Astrocyte (in vitro differentiated cells and primary cell): ENCODE measurements around the gene ZNF408.
"Not testable (repeated sequence)": the region's sequence is repeated elsewhere in the genome, so short reads cannot be mapped to it uniquely, and the experiment has no call there.

Experiments
- EZH2 ChIP-seq: IDR thresholded peaks from 2 replicates; pipeline ENCODE4 v1.6.1; 2012; ENCODE audit warnings: mild to moderate bottlenecking, low read length, inconsistent platforms; ENCODE audit not compliant: insufficient read depth
- TF ChIP-seq, protein P1 (sequence below): IDR thresholded peaks from 2 replicates; pipeline ENCODE4 v1.5.1; 2011; ENCODE audit warnings: low read depth, mild to moderate bottlenecking, inconsistent platforms, low read length, moderate library complexity; ENCODE audit not compliant: insufficient read depth

DNA sequence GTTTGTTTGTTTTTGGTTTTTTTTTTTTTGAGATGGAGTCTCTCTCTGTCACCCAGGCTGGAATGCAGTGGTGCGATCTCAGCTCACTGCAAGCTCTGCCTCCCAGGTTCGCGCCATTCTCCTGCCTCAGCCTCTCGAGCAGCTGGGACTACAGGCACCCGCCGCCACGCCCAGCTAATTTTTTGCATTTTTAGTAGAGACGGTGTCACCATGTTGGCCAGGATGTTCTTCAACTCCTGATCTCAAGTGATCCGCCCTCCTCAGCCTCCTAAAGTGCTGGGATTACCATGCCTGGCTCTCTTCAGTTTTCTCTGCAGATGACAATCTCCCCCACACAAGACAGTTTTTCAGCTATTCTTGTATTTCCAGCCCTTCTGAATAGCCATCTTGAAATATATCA, 8.5 kb downstream of the ZNF408 start:
- TF ChIP-seq EZH2 = not testable (repeated sequence)
- TF ChIP-seq, protein P1, sequence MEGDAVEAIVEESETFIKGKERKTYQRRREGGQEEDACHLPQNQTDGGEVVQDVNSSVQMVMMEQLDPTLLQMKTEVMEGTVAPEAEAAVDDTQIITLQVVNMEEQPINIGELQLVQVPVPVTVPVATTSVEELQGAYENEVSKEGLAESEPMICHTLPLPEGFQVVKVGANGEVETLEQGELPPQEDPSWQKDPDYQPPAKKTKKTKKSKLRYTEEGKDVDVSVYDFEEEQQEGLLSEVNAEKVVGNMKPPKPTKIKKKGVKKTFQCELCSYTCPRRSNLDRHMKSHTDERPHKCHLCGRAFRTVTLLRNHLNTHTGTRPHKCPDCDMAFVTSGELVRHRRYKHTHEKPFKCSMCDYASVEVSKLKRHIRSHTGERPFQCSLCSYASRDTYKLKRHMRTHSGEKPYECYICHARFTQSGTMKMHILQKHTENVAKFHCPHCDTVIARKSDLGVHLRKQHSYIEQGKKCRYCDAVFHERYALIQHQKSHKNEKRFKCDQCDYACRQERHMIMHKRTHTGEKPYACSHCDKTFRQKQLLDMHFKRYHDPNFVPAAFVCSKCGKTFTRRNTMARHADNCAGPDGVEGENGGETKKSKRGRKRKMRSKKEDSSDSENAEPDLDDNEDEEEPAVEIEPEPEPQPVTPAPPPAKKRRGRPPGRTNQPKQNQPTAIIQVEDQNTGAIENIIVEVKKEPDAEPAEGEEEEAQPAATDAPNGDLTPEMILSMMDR = not testable (repeated sequence)
